HG03159 (cell line): Measurements from ENCODE around the gene SAMD4A.

Experiments used
- ATAC-seq: cut with Tn5 transposase; IDR thresholded peaks from one replicate; pipeline ENCODE4 v1.9.1; 2021; ENCODE audit warnings: mild to moderate bottlenecking, moderate library complexity; ENCODE audit not compliant: unreplicated experiment

Gene SAMD4A

DNA sequence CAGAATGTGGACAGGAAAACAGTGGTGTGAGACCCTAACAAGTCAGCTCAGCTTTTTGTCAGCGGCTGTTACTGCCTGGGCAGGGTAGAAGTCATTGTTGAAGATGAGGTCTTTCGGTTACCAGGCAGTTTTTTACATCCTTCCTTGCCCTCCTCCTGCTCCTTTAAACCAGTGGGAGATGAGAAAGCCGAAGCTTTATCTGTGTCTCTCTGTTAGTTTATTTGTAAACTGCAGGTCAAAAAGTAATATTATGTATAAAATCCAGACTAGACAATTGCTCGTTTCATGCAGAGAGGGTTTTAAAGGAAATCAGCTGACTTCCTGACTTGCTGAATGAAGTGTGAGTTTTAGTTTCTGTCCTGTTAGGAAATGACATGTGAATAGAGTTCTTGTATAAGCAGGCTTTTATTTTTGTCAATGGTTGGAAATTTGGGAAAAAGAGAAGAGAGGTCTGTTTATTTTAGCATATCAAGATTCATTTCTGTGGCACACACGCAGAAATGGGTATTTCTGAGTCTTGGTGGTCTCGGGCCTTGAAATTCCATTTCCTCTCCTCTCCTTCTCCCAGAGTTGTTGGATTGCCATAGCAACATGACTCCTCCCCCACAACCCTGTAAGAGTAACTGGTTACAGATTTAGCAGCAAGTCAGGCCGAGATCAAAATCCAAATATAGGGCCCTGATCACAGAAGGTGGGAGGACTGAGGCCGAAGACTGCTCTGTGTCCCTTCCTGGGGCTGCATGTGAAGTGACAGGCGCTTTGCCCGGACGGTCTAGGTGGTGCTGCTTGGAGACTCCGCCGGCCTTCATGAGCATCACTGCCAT lies 60.8 kb downstream of the SAMD4A start:
- peak; percentile 66 for ATAC-seq

DNA sequence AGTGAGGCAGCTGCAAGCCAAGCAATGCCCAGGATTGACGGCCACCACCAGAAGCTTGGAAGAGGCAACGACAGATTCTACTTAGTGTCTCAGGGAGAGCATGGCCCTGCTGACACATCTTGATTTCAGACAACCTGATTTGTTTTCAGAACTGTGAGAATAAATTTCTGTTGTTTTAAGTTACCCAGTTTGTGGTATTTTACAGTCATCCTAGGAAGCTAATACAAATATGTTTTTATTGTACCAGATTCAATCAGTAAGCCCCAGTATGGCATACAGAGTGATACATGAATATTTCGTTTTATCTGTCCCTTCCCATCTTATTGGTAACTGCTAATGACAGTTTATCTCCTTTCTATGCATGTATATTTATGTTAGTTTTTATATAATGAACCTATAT lies 62.3 kb downstream of the SAMD4A start:
- no peak for ATAC-seq

DNA sequence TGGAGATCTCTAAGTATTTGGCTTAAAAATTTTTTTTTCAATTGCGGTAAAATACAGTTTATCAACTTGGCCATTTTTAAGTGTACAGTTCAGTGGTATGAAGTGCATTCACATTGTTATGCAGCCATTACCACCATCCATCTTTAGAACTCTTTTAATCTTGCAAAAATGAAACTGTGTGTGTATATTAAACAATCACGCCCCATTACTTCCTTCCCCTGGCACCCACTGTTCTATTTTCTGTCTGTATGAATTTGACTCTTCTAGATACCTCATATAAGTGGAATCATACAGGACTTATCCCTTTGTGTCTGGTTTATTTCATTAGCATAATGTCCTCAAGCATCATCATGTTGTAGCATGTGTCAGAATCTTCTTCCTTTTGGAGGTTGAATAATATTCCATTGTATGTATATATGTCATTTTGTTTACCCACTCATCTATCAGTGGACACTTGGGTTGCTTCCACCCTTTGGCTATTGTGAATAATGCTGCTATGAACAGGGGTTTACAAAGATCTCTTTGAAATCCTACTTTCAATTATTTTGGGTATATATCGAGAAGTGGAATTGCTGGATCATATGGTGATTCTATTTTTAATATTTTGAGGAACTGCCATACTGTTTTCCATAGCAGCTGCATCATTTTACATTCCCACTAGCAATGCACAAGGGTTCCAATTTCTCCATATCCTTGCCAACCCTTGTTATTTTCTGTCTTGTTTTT lies 62.9 kb downstream of the SAMD4A start:
- no peak for ATAC-seq

DNA sequence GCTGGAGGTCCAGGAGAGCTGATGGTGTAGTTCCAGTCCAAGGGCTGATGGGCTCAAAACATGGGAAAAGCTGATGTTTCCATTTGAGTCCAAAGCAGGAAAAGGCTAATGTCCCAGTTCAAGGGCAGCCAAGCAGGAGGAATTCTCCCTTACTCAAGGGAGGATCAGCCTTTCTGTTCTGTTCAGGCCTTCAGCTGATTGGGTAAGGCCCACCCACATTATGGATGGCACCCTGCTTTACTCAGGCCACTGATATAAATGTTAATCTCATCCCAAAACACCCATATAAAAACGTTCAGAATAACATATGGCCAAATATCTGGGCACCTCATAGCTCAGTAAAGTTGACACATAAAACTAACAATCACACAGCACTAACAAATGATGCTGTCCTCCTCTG lies 64.1 kb downstream of the SAMD4A start:
- no peak for ATAC-seq

DNA sequence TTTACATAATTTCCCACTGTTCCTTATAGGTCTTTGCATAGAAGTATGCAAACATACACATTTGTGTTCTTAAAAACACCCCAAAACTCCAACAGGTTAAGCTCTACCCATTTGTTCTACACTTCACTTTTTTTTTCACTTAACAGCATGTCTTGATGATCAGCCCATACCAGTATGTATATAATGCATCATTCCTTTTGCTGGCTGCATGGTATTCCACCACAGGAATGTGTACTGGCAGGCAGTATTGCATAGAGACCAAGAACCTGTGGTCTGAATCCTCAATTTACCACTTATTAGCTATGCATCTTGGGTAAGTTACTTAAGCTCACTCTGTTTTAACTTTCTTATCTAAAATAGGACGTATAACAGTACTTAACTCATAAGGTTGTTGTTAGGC lies 65.5 kb downstream of the SAMD4A start:
- no peak for ATAC-seq

DNA sequence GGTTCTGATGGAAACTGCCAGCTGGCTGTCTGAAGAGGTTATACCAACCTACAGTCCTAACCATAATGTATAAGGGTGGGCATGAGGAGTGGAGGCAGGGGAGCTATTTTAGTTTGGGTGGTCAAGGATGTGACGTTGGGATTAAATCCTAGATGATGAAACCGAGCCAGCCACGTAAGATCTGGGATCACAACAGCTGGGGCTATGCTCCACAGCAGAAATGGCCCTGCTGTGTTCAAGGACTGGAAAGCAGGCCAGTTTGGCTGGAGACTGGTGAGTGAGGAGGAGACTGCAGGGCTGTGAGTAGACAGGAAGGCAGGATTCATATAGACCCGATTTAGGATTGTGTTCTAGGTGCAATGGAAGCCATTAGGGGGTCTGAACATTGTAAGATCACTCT lies 66.1 kb downstream of the SAMD4A start:
- no peak for ATAC-seq

DNA sequence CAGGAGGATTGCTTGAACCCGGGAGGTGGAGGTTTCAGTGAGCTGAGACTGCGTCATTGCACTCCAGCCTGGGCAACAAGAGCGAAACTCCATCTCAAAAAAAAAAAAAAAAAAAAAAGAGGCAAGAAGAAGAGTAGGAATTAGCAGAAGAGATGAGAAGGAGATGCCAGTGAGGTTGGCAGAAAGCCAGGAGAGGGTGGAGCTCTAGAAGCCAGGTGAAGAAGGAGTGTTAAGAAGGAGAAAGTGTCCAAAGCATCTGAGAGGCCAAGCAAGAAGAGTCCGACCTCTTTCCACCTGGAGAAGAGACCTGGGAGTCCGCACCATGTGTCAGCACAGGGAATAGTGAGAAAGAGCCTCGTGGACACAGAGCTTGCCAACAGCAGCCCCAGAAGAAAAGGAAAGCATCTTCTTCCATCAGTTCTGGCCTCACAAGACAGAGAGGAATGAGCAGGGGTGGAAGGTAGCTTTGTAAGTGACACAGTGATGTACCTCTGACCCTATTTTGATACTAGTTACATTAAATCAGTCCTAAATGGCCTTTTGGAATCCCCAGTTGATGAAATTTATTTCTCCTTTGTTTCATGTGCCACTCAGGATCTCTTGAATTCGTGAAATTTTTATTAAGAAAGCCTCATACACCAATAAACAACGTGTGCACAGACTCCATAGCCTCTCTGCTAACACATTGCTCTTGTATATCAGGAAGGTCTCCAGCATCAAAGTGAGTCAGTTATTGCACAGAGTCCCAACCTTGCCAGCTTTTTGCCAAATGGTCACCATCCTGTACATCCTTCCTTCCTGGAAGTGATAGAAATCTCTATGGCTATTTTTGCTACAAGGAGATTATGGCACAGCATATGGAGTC lies 70.6 kb downstream of the SAMD4A start:
- no peak for ATAC-seq

DNA sequence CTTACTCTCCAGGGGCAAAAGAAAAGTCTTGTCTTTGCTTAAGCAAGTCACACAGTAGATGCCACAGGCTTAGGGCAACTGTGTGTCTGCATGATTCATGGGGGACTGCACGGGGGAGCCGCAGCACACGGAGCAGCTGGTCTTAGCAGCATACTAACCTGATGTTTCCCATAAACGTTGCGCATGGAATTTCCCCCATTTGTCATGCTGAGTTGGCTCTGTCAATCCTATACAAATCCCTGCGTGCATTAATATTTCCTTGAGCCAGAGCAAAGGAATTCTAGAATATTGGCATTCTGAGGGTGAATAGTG lies 71.2 kb downstream of the SAMD4A start:
- no peak for ATAC-seq

DNA sequence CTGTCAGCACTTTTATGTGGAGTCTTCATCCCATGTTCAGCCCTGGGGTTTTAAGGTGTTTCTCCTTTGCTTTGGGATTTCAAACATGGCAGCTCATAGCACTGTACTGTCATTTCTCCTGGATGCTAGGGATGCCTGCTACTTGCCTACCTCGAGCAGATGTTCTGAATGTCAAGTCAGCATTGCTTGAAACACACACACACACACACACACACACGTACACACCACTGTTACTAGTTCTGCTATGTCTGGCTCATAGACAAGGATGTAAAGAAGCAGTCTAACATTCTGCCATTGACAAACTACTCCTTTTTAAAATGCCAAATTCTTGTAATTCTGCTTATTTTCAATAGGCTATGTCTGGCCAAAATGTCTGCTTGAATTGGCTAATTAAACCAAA lies 72.7 kb downstream of the SAMD4A start:
- no peak for ATAC-seq

DNA sequence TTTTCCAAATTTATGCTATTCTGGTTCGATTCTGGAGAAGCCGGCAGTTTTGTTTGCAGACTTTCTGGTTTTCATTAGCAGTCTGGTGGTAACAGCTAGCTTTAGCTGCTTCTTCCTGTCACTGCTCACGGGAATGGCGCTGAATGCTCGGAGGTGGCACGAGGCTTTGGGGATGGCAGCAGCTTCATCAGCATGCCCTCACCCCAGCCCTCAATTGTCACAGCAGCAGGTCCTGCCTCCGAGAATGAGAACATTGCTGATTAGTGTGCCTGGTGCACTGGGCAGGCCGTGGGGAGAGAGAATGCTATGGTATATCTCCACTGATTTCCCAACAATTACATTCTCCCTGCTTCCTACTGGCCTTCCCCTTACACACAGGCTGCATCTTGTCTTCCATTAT lies 73.6 kb downstream of the SAMD4A start:
- ATAC-seq, result no peak

DNA sequence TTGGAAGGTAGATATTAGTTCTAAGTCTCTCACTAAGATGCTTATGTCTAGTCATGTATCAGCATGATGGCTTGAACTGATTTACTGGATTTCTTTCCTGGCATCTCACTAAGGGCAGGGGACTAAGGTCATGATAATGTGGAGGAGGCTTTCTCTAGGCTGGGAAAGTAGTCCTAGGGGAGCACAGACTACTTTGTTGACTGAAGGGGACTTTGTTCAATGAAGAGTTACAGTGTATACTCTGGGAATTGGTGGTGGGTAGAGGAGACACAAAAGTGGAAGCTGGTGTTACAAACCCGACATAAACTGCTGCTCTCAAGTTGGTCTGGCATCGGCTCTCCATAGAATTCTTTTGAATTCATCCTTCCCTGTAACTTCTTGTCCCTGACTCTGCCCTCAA lies 75.2 kb downstream of the SAMD4A start:
- no peak for ATAC-seq

DNA sequence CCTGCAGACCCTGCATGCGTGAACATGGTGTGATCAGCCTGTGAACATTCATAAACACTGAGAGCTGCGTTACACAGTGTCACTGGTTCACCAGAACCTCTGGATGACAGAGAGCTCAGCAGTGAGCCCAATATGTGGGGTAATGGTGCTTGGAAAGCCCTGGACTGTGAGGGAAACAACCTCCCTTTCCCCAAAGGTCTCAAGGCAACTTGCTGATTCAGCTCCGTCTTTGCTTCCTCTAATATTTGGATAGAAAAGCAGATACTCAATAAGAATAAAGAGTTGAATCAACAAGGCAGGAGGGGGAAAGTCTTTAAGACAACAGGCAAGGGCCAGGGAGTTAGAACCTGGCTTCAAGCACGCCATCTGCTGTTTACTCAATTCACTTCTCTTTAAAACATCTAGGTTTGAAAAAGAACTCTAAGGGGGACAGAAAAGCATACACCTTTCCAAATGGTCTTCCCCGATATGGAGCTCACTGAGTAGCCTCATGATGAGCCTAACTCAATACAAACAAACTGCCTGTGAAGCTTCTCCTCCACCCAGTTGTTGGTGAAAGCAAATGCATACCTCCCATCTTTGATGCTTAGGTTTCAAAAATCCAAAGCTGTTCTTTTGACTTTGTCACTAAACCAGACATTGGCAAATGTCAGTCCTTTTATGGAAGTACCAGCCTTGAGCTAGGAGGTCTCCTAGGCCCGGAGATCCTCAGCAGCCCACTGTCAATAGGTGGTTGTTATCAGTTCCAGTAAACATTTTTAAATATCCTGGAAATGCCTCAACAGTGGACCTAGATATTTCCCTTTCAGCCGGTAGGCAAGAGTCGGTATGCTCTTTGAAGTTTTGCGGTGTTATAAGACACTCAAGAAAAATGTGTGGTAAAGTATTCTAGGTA lies 76.1 kb downstream of the SAMD4A start:
- no peak for ATAC-seq

DNA sequence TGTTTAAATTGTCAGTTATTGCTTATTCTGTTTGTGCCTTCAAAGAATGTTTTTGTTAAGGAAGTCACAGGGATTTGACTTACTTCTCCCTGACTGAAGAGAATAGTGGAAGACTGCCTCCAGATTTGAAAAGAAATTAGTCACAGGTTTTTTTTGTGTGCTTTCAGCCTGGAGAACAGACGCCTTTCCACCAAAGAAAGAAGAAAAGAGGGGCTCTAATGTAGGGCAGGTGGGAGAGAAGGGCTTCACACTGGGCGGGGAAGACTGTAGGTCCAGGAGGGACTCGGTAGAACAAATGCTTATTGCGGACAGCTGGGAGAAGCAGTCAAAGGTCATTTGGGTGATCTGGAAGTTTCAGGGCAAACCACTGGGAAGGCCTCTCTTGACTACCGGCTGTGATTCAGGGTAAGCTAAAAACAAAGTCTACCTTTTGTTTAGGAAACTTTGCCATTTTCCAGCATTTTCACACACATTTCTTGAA lies 76.8 kb downstream of the SAMD4A start:
- ATAC-seq, result no peak

DNA sequence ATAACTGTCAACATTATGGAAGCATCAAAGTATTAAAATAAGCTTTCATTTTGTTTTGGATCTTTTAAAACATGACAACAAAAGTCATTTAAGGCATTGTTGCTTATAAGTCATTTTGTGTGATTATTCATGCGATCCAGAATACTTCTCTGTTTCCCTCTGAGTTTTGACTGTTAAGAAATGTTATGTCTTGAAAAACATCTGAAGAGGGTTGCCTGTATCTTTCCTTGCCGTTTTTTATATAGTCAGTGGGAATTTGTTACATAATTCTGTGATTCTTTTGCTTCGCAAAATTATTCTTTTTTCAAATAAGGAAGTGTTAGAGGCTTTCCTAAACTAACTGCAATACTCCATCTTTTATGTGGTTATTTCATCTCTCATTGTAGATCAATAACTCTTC lies 78.7 kb downstream of the SAMD4A start:
- no peak for ATAC-seq

DNA sequence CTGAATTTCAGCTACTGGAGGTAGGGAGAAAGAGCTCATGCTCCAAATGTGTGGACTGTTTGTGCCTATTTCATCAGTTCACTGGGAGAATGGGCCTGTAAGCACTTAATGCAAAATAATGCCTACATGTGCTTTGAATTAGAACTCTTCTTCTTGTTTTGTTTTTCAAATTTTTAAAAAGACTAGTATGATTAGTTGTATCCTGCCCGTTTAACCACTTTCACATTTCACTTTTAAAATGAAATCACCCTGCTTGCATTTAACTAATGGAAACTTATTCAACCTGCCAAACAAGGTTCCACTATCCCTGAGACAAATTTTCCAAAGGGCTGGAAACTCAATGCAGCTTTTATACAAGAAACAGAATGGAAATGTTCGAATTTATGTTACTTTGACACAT lies 79.7 kb downstream of the SAMD4A start:
- no peak for ATAC-seq

DNA sequence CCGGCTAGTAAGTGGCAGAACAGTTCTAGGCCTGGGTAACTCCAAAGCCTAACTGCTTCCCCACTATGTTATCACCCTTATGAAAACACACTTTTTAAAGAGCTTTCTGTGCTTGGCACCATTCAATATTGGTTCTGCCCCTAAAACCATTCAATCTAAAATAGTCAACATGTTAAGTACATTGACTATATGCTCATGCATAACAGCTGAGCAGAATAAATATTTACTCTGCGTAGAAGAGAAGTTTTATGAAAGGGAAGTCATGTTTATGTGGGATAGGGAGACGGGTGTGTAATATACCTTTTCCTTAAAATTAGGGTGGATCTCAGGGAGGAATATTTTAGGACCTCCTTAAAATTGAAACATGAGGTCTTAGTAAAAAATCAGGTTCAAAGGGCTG lies 80.5 kb downstream of the SAMD4A start:
- no peak for ATAC-seq

DNA sequence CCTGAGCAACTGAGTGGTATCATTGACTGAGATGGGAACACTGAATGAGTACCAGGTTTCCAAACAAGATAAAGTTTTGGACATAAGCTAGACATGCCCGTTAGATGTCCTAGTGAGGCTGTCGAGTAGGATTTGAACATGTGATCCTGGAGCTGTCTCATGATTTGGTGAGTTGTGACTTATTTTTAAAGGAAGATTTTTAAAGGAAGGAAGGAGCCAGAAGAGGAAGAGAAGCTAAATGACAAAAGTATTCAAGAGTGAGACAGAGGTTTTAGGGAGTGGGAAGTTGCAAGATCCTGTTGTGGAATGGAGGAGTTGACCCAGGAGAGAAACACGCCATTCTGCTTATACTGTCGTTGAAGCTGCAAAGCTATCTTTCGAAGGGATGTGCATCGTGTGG lies 82.1 kb downstream of the SAMD4A start:
- no peak for ATAC-seq

DNA sequence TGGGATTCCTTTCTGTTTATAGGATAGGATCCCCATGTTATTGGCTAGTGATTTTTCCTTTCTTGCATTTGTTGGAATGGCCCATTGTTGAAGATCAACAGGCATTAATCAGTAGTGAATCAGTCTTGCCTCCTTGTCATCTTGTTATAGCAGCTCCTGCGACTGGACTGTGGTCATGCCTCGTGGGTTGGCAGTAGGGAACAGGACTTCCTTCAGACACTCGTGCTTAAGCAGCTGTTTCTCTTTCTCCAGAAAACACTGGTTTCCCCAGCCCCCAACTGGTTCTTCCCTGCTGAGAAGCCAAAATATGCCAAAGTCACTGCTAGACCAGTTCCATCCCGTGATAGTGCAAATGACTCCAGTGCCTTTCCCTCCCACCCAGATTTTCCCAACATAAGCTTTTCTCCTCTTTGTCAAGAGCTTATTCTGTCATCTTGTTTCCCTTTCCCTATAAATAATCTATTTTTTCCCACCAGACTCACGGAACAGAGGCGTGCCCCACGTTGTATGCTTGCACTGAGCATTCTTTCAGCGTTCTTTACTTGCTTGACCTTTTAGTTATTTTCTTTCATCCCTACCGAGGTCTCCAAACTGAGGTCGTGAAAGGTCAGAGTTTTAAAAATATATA lies 83.5 kb downstream of the SAMD4A start:
- no peak for ATAC-seq

DNA sequence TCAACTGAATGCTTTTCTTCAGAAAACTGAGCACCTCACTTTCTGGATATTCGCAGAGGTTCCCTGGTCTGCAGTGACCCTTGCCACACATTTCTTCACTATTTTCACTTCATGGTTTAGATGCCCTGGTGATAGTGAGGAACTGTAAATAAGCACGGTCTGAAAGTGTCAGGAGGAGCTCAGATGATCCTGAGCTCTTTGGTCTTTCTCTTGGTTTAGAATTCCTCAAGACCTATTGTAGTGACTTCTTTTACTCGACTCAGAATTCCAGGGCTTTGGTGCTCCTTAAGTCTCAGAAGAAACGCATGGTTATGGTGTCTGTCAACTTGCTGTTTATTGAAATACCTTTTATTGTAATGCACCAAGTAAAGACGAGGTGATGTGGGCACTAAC lies 84.0 kb downstream of the SAMD4A start:
- no peak for ATAC-seq

DNA sequence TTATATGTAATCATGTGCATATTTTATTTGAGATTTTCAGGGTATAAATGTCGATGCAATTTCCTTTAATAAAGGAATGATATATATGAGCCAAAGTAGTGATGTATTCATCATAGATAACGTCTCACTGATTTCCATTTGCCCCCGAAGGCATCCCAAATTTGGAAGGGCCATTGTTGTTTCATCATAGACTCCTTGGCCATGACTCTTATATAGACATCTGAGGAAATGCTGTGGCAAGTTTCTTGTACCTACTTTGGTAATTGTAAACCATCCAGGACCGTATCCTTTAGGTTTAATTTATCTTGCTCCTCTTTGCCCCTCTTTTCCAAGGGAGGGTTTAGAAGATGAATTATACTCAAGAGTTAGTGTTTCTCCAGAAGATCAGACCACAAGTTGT lies 84.7 kb downstream of the SAMD4A start:
- ATAC-seq, result no peak
